HG02943 (cell line): Measurements from ENCODE around the gene ZRSR2.

Experiments
- ATAC-seq: cut with Tn5 transposase; IDR thresholded peaks from one replicate; pipeline ENCODE4 v1.9.1; 2021; ENCODE audit warnings: mild to moderate bottlenecking, low read depth, moderate library complexity; ENCODE audit not compliant: unreplicated experiment

ZRSR2 gene

GRCh38 chrX:15843960-15844359, 53.7 kb downstream of the ZRSR2 start:
- ATAC-seq, result no peak

- ATAC-seq, result no peak
Measured at GRCh38 chrX:15848576-15848975, 58.3 kb downstream of the ZRSR2 start.

DNA sequence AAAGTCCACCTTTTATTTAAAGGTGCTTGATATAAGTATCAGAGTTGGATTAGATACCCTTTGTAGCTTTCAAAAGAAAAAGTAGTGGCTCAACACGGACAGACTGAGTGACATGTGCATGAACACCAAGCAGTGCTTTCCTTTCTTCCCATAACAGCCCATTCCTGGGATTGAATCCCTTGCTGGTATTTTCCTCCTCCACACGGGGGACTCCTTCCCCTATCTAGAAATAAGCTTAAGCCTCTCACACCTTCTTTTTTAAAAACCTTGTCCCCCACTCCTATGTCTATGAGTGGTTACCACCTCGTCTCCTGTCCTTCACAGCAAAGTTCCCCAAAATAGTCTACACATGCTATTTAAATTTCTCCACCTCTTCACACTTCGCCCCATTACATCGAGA, 59.3 kb downstream of the ZRSR2 start:
- ATAC-seq, result no peak

GRCh38 chrX:15853586-15854079, 63.3 kb downstream of the ZRSR2 start:
- ATAC-seq, result no peak

DNA sequence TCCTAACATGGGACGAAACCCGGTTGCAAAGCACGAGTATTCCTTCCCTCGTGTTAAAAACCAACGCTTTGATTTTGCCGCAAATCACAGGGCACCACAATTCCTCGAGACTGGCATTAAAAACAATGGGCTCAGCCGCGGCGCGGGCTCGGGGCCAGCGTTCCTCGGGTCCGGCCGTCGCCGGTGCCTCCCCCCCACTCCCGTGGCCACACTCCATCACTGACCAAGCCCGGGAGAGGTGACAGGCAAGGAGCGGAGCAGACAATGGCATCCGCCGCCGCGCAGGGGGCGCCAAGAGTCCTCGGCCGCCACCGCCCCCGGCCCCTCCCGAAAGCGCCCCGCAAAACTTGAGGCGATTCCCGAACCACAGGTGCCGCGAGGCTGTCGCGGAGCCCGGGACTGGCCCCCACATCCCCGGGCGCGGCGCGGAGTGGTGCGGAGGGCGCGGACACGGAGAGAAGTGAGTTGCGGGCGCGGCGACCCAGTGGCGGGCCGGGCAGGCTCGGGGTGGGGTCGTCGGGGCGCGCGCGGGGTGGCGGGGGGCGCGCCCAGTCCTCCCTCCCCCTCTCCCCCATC, 63.9 kb downstream of the ZRSR2 start:
- ATAC-seq, result peak; percentile 48

- peak; percentile 96 for ATAC-seq
Measured at GRCh38 chrX:15854712-15855567, 64.7 kb downstream of the ZRSR2 start, which contains the start of gene AP1S2. AP1S2 (minus strand) TSS chrX:15854813; CDS start chrX:15852524, 2,289 bp downstream.

- no peak for ATAC-seq
Measured at GRCh38 chrX:15855568-15856221, 65.4 kb downstream of the ZRSR2 start.

DNA sequence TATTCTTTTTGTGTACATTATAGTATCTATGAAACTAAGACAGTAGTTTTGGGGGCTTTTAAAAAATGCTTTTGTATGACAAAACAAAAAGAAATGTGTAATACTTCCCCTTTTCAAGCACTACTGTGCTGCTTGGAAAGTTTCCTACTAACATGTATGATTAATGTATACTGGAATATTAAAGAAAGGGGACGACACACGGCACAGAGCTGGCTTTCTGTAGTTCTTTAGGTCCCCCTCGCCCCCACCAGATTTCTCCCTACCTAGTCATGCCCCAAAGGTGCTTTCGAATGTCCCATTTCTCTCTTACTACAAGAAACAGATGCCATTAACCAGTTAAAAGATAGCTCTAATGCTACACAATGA, 65.9 kb downstream of the ZRSR2 start:
- no peak for ATAC-seq

- ATAC-seq, result no peak
Measured at GRCh38 chrX:15856636-15857035, 66.4 kb downstream of the ZRSR2 start.

- no peak for ATAC-seq
Measured at GRCh38 chrX:15858051-15858450, 67.8 kb downstream of the ZRSR2 start.

DNA sequence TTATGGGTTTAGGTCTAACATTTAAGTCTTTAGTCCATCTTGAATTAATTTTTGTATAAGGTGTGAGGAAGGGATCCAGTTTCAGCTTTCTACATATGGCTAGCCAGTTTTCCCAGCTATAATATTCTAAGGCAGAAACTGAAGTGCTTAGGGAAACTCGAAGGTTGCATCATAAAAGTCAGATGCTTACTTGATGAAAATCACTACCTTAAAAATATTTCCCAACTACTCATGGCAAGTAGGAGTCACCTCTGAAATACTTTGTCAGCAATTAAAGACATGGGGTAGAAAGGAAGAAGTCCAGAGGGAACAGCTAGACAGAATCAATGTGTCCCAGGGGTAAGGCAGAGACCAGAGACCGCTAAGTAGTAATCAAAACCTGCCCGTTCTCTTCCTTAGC, 70.6 kb downstream of the ZRSR2 start:
- ATAC-seq, result no peak

DNA sequence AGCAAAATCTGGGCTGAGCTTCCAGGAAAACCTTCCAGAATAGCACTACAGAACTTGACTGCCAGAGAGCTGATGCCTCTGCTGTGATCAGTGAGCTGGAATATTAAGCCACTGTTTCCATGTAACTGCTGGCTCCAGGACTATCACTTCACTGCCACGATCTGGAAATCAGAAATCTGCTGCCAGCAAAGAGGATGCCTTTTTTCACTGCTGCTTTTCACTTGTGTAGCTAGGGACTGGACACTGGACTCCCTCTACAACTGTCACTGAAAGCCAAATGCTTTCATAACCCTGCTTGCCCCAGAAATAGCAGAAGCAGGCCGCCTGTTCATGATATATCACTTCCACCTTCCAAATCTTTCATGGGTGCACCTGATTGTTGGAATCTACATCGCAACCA, 73.7 kb downstream of the ZRSR2 start:
- no peak for ATAC-seq

DNA sequence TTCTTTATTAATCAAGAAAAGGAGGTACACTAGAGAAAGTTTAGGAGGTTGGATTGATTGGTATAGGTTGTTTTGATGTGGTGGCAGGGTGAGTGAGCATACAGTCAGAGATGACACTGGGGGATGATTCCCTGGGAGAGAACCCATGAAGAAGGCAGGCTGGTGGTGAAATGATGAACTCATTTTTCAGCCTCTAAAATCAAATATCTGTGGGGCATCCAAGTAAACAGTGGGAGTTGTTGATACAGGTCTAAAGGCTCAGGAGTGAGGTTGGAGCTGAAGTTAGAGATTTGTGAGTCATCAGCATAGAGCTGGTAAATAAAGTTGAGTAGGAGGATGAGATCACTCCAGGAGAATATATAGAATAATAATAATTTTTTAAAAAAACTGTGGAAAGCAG, 74.3 kb downstream of the ZRSR2 start:
- no peak for ATAC-seq

GRCh38 chrX:15866147-15866546, 75.9 kb downstream of the ZRSR2 start:
- no peak for ATAC-seq

DNA sequence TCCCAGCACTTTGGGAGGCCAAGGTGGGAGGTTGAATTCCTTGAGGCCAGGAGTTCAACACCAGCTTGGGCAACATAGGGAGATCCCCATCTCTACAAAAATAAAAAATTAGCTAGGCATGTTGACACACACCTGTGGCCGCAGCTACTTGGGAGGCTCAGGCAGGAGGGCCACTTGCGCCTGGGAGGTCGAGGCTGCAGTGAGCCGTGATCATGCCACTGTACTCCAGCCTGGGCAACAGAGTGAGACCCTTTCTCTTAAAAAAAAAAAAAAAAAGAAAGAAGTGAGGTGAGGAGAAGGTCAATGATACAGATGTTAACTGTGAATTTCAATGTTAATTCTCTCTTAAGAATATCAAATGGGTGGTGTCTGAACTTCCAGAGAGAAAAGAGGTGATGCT, 79.4 kb downstream of the ZRSR2 start:
- ATAC-seq, result no peak

DNA sequence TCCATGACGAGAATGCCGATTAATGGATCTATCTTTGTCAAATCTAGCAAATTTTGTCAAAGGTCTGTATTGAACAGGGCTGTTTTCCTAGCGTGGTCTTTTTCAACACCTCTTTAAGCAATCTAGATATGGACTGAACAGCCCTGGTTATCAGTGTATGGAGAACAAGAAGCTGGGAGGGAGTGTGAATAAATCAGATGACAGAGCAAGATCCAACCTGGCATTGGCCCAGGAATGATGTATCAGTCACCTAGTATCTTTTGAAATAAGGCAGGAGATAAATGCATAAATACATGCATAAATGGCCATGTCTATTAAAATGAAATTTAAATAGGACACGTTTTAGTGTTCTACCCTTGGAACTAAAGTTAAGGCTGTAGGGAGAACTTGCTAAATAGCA, 80.0 kb downstream of the ZRSR2 start:
- ATAC-seq, result no peak
